Tibial nerve (tissue), 3 donors: ENCODE data around the gene ANKMY1.
"Not testable (repeated sequence)": the region's sequence is repeated elsewhere in the genome, so short reads cannot be mapped to it uniquely, and the experiment has no call there.

ENCODE experiments used
- CTCF ChIP-seq, 5 experiments: fragments of 200-600 bp in 3 of 5; fragments of 450-650 bp in 2 of 5; sonication (generic) in 3 of 5; IDR thresholded peaks; one replicate each; pipeline ENCODE4 v1.5.1; 2016 to 2019; ENCODE audit warnings: antibody characterized with exemption in 5 of 5, mild to moderate bottlenecking in 3 of 5, moderate library complexity in 2 of 5
- POLR2A ChIP-seq, 2 donors: fragments of 450-650 bp; IDR thresholded peaks; one replicate each; pipeline ENCODE4 v1.6.1; 2017; ENCODE audit warnings: antibody characterized with exemption in 2 of 2, mild to moderate bottlenecking in 2 of 2, moderate library complexity in 2 of 2

- not testable (repeated sequence) for TF ChIP-seq CTCF, POLR2A (IDR thresholded peaks at IDR 0.05)
Measured at GRCh38 chr2:240521885-240522284, 35.9 kb downstream of the ANKMY1 start.
